IPS-18c (cell line): ENCODE results near the gene HLA-DPB1.
"Not testable (repeated sequence)": the region's sequence is repeated elsewhere in the genome, so short reads cannot be mapped to it uniquely, and the experiment has no call there.

Experiments
- H3K4me3 ChIP-seq: 2 replicates; pipeline ENCODE4 v1.7.0; 2013; ENCODE audit warnings: low read depth, mild to moderate bottlenecking, low read length, moderate library complexity; ENCODE audit not compliant: insufficient read depth
- H3K9me3 ChIP-seq: one replicate; pipeline ENCODE4 v1.6.1; 2013; ENCODE audit warnings: mild to moderate bottlenecking, low read length, moderate library complexity; ENCODE audit not compliant: control insufficient read depth, insufficient read depth

Gene HLA-DPB1

GRCh38 chr6:33075568-33076405 lies at the start of gene HLA-DPB1:
Gene HLA-DPB1, plus strand, starts transcription at chr6:33075990. Its CDS starts 52 bp downstream, at chr6:33076042.
- Histone ChIP-seq H3K9me3 (no peaks in the 10 kb centered on the region), H3K4me3 (no peak within 1 kb of the TSS)

- Histone ChIP-seq H3K4me3 (no peak overlapping the region), H3K9me3 (no peaks in the 10 kb centered on the region)
Observed at GRCh38 chr6:33028220-33028849, 47.5 kb upstream of the HLA-DPB1 start.

- no peak overlapping the region for H3K4me3 ChIP-seq
- no peaks in the 10 kb centered on the region for H3K9me3 ChIP-seq
Observed at GRCh38 chr6:33029328-33030184, 46.2 kb upstream of the HLA-DPB1 start.

GRCh38 chr6:33030245-33030644 lies 45.5 kb upstream of the HLA-DPB1 start:
- no peaks in the 10 kb centered on the region for H3K9me3 ChIP-seq
- no peak overlapping the region for H3K4me3 ChIP-seq

GRCh38 chr6:33034554-33034953 lies 41.2 kb upstream of the HLA-DPB1 start:
- Histone ChIP-seq H3K9me3 (no peaks in the 10 kb centered on the region), H3K4me3 (no peak overlapping the region)

- Histone ChIP-seq H3K9me3 (no peaks in the 10 kb centered on the region), H3K4me3 (no peak overlapping the region)
Observed at GRCh38 chr6:33036535-33036934, 39.3 kb upstream of the HLA-DPB1 start.

- Histone ChIP-seq H3K9me3 (no peaks in the 10 kb centered on the region), H3K4me3 (no peak overlapping the region)
Observed at GRCh38 chr6:33040157-33040556, 35.6 kb upstream of the HLA-DPB1 start.

- Histone ChIP-seq H3K4me3 (no peak overlapping the region), H3K9me3 (no peaks in the 10 kb centered on the region)
Observed at GRCh38 chr6:33049323-33050013, 26.3 kb upstream of the HLA-DPB1 start.

- H3K9me3 ChIP-seq, result no peaks in the 10 kb centered on the region
Observed at GRCh38 chr6:33050014-33050810, 25.6 kb upstream of the HLA-DPB1 start.

GRCh38 chr6:33052627-33053026 lies 23.2 kb upstream of the HLA-DPB1 start:
- Histone ChIP-seq H3K9me3 (no peaks in the 10 kb centered on the region), H3K4me3 (no peak overlapping the region)

More at GRCh38 chr6:33050014-33050810, 25.6 kb upstream of the HLA-DPB1 start:
- no peak overlapping the region for H3K4me3 ChIP-seq

- H3K9me3 ChIP-seq, result no peaks in the 10 kb centered on the region
- H3K4me3 ChIP-seq, result no peak overlapping the region
Observed at GRCh38 chr6:33053230-33053629, 22.6 kb upstream of the HLA-DPB1 start.

- no peak overlapping the region for H3K4me3 ChIP-seq
- no peaks in the 10 kb centered on the region for H3K9me3 ChIP-seq
Observed at GRCh38 chr6:33057222-33058150, 18.3 kb upstream of the HLA-DPB1 start.

- H3K4me3 ChIP-seq, result no peak overlapping the region
- H3K9me3 ChIP-seq, result no peaks in the 10 kb centered on the region
Observed at GRCh38 chr6:33061987-33062386, 13.8 kb upstream of the HLA-DPB1 start.

- H3K9me3 ChIP-seq, H3K4me3 ChIP-seq: not testable (repeated sequence)
Observed at GRCh38 chr6:33063435-33063834, 12.4 kb upstream of the HLA-DPB1 start.

- Histone ChIP-seq H3K4me3 (no peak overlapping the region), H3K9me3 (no peaks in the 10 kb centered on the region)
Observed at GRCh38 chr6:33064723-33065122, 11.1 kb upstream of the HLA-DPB1 start.
